Ishikawa (cell line): ENCODE data around the gene FASN.

ENCODE experiments used
- CEBPB ChIP-seq: IDR thresholded peaks from 2 replicates; pipeline ENCODE4 v1.6.1; 2012
- CREB1 ChIP-seq: IDR thresholded peaks from 2 replicates; pipeline ENCODE4 v1.6.1; 2012; ENCODE audit warnings: low read depth
- EGR1 ChIP-seq: IDR thresholded peaks from 2 replicates; pipeline ENCODE4 v1.6.1; 2012
- EP300 ChIP-seq: IDR thresholded peaks from 2 replicates; pipeline ENCODE4 v1.6.1; 2012; ENCODE audit warnings: borderline replicate concordance
- FOXM1 ChIP-seq: IDR thresholded peaks from 2 replicates; pipeline ENCODE4 v1.6.1; 2012; ENCODE audit warnings: low read depth, borderline replicate concordance
- NFIC ChIP-seq: IDR thresholded peaks from 2 replicates; pipeline ENCODE4 v1.6.1; 2012
- RAD21 ChIP-seq: IDR thresholded peaks from 2 replicates; pipeline ENCODE4 v1.6.1; 2012; ENCODE audit warnings: low read depth
- TAF1 ChIP-seq: IDR thresholded peaks from 2 replicates; pipeline ENCODE4 v1.6.1; 2012; ENCODE audit warnings: low read depth, mild to moderate bottlenecking
- TCF12 ChIP-seq: IDR thresholded peaks from 2 replicates; pipeline ENCODE4 v1.6.1; 2012; ENCODE audit warnings: low read depth
- TEAD4 ChIP-seq: IDR thresholded peaks from 2 replicates; pipeline ENCODE4 v1.6.1; 2012
- USF1 ChIP-seq: IDR thresholded peaks from 2 replicates; pipeline ENCODE4 v1.6.1; 2012
- YY1 ChIP-seq: IDR thresholded peaks from 2 replicates; pipeline ENCODE4 v1.6.1; 2012; ENCODE audit warnings: low read depth
- ZBTB7A ChIP-seq: IDR thresholded peaks from 2 replicates; pipeline ENCODE4 v1.6.1; 2012; ENCODE audit warnings: low read depth
- TF ChIP-seq, protein P1 (sequence below): IDR thresholded peaks from 2 replicates; pipeline ENCODE4 v1.6.1; 2012; ENCODE audit warnings: low read depth, mild to moderate bottlenecking
- TF ChIP-seq, protein P2 (sequence below): IDR thresholded peaks from 2 replicates; pipeline ENCODE4 v1.6.1; 2012

Gene FASN

DNA sequence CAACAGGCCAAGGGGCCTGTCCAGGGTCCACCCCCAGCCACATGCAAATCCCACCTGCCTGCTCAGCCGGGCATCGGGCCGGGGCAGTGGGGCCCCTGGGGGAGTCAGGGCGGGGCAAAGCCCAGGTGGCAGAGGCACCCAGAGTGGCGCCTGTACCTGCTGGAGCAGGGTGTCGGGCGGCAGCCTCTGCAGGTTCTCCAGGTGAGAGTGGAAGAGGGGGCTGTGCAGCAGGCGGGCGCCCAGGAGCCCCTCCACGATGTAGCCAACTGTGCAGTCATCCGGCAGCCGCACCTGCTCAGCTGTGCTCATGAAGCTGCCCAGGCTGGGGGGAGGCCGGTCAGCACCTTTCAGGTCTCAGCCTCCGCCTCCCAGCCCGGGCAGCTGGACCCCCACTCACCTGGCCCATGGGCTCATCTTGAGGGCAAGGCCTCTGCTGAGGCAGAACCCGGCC is 48.5 kb downstream of the FASN start:
- TF ChIP-seq CREB1 (no peak), TCF12 (no peak), USF1 (no peak), ZBTB7A (no peak), EP300 (no peak), TAF1 (no peak), EGR1 (no peak), TEAD4 (no peak), FOXM1 (no peak), CEBPB (no peak), RAD21 (no peak), YY1 (no peak), NFIC (no peak)
- TF ChIP-seq, protein P1, sequence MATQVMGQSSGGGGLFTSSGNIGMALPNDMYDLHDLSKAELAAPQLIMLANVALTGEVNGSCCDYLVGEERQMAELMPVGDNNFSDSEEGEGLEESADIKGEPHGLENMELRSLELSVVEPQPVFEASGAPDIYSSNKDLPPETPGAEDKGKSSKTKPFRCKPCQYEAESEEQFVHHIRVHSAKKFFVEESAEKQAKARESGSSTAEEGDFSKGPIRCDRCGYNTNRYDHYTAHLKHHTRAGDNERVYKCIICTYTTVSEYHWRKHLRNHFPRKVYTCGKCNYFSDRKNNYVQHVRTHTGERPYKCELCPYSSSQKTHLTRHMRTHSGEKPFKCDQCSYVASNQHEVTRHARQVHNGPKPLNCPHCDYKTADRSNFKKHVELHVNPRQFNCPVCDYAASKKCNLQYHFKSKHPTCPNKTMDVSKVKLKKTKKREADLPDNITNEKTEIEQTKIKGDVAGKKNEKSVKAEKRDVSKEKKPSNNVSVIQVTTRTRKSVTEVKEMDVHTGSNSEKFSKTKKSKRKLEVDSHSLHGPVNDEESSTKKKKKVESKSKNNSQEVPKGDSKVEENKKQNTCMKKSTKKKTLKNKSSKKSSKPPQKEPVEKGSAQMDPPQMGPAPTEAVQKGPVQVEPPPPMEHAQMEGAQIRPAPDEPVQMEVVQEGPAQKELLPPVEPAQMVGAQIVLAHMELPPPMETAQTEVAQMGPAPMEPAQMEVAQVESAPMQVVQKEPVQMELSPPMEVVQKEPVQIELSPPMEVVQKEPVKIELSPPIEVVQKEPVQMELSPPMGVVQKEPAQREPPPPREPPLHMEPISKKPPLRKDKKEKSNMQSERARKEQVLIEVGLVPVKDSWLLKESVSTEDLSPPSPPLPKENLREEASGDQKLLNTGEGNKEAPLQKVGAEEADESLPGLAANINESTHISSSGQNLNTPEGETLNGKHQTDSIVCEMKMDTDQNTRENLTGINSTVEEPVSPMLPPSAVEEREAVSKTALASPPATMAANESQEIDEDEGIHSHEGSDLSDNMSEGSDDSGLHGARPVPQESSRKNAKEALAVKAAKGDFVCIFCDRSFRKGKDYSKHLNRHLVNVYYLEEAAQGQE: no peak
- TF ChIP-seq, protein P2, sequence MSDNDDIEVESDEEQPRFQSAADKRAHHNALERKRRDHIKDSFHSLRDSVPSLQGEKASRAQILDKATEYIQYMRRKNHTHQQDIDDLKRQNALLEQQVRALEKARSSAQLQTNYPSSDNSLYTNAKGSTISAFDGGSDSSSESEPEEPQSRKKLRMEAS: no peak

DNA sequence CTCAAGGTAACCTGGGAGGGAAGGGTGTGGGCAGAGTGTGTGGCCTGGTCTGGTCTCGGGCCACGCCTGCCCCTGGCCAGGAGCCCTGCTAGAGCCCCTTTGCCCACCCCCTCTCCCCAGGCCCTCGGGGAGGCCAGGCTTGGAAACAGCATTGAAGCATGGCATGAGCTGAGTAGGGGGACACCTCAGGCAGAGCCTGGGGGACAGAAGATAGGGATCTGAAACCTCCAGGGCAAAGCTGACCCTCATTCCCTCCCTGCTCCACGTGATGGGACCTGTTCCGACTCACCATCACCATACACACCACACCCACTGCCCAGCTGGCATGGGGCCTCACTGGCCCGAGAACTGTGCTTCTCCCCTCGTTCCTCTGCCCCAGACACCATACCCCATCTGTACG is 48.9 kb downstream of the FASN start:
- TF ChIP-seq, protein P1: no peak
- TF ChIP-seq CEBPB (no peak), RAD21 (no peak), YY1 (no peak), CREB1 (no peak), EGR1 (no peak), TCF12 (no peak), USF1 (no peak), FOXM1 (no peak), TAF1 (no peak), TEAD4 (no peak), EP300 (no peak), NFIC (no peak), ZBTB7A (no peak)
- TF ChIP-seq, protein P2: no peak

DNA sequence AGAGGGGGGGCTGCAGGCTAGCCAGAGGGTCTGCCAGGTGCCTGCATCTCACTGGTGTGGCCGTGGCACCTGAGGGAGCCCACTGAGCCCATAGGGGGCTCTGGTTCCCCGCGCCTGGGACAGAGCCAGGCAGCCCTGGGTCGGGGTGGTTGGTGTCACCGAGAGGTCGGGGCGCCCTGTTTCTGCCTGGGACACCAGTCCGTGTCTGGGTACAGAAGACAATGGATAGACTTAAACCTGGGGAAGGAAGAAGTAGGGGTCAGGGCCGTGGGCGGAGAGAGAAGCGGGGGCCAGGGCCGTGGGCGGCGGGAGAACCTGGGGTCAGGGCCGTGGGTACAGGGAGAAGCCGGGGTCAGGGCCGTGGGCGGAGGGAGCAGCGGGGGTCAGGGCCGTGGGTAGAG is 49.5 kb downstream of the FASN start:
- TF ChIP-seq, protein P1: no peak
- no peak for TF ChIP-seq FOXM1
- TF ChIP-seq TCF12: no peak
- no peak for TF ChIP-seq CREB1
- TF ChIP-seq YY1: no peak

DNA sequence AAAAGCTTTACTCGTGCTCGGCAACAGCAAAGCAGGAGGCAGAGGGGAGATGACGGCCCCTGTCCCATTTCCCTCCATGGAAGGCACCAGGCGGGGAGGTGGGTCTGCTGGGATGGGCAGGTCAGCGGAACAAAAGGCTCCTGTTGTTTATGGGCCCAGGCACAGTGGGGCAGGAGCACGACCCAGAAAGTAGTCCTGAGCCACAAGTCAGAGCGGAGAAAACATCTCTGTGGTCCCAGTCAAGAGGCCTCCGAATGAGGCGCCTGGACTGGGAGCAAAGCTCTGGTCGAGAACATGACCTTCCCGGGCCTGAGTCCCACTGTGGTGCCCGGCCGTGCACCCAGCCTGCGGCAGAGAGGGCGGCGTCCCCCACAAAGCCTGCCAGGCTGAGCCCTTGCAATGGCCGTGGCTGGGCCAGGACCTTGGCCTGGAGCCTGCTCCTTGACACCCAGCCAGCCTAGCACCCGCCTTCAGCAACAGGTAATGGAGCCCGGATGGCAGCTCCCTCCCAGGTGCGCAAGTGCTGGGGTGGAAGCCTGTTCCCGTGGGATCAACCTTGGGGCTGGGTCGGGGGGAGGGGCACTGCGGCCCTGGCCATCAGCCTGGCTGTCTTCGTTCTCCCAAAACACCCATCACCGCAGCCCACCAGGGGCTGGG is 50.0 kb downstream of the FASN start:
- TF ChIP-seq TEAD4: no peak
- TF ChIP-seq RAD21: no peak
- TF ChIP-seq NFIC: no peak
- TF ChIP-seq CEBPB: no peak
- no peak for TF ChIP-seq TAF1
- TF ChIP-seq USF1: no peak
- TF ChIP-seq TCF12: no peak
- no peak for TF ChIP-seq YY1
- TF ChIP-seq, protein P1: no peak
- no peak for TF ChIP-seq ZBTB7A
- TF ChIP-seq, protein P2: no peak
- no peak for TF ChIP-seq CREB1
- no peak for TF ChIP-seq FOXM1
- TF ChIP-seq EGR1: no peak
